Activated B cell treated with CpG ODN at 0.5 μM for 24 hours (primary cell): ENCODE measurements around the gene DBF4B. TPM values are rescaled to one million over a fixed set of nuclear protein-coding genes. Genes with fewer than 3 reads are reported as not detected.

Experiments
- ATAC-seq: fragments of 200-7000 bp; cut with Tn5 transposase; one replicate; pipeline ENCODE4 v1.10.0; 2021; ENCODE audit warnings: low read depth, mild to moderate bottlenecking, moderate library complexity
- CTCF ChIA-PET: fragments of 350-600 bp; sonication (Branson Sonifier 250); formaldehyde crosslinking; loops from one replicate; lab custom pipeline; 2021; ENCODE audit warnings: antibody characterized with exemption; lab: Charles Lee
- POLR2A ChIA-PET: fragments of 350-600 bp; sonication (Branson Sonifier 250); formaldehyde crosslinking; loops from one replicate; lab custom pipeline; 2021; ENCODE audit warnings: antibody characterized with exemption; lab: Charles Lee
- DNase-seq: peaks from one replicate; pipeline ENCODE4 v3.0.0; 2022
- H3K27ac Mint-ChIP-seq: one replicate; pipeline ENCODE4 v1.8.0; 2020; ENCODE audit warnings: mixed read lengths
- H3K27me3 Mint-ChIP-seq: one replicate; pipeline ENCODE4 v1.8.0; 2021; ENCODE audit warnings: mixed read lengths
- H3K36me3 Mint-ChIP-seq: one replicate; pipeline ENCODE4 v1.8.0; 2021; ENCODE audit warnings: low read depth, mixed read lengths
- H3K4me1 Mint-ChIP-seq: one replicate; pipeline ENCODE4 v1.8.0; 2021; ENCODE audit warnings: mixed read lengths
- H3K4me3 Mint-ChIP-seq: one replicate; pipeline ENCODE4 v1.8.0; 2020; ENCODE audit warnings: mild to moderate bottlenecking, mixed read lengths
- H3K9me3 Mint-ChIP-seq: one replicate; pipeline ENCODE4 v1.8.0; 2020; ENCODE audit warnings: mixed read lengths
- intact Hi-C: fragments of 100-400 bp; cut with micrococcal nuclease; formaldehyde crosslinking; loops from one replicate; pipeline ENCODE4 v1.15.1; 2024
- total RNA-seq: library from RNA; stranded (reverse); gene quantifications from 2 replicates; pipeline ENCODE4 v1.2.3, GENCODE V29; 2022
- TF ChIP-seq, protein P1 (sequence below): fragments of 200-600 bp; IDR thresholded peaks from one replicate; pipeline ENCODE4 v1.8.0; 2022; ENCODE audit warnings: antibody characterized with exemption, mild to moderate bottlenecking

Gene DBF4B
- total RNA-seq, 1 donor from 2014 or later = 13.8 TPM

DNA sequence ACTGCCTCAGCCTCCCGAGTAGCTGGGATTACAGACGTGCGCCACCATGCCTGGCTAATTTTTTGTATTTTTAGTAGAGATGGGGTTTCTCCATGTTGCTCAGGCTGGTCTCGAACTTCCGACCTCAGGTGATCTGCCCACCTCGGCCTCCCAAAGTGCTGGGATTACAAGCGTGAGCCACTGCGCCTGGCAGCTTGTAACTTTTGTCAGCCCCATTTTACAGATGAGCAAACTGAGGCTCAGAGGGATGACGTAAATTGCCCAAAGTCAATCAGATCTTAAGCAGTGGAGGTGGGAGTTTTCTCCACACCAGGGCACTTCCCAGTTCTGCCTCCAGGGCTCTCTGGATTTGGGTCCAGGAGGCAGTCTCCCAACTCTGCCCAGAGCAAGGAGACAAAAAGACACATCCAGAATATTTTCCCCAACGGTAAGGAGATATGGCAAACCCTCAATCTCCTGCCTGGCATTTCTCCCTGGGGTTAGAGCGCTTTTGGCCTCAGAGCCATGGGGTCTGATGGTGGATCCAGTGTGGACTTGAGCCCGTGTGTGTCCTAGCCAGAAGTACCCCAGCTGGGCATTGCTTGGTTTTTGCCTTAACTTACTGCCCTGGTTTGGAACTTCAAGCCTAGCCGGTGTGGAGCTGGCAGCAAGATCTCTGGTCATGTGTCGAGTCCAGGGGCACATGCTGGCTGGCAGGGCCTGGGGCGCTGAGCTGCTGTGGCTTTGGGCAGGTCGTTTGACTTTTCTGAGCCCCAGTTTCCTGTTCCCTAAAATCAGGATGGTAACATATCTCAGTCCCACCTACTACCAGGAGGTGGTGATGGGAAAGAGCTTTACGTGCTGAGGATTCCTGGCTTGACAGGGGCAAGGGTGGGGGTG is 53.7 kb downstream of the DBF4B start:
- TF ChIP-seq, protein P1, sequence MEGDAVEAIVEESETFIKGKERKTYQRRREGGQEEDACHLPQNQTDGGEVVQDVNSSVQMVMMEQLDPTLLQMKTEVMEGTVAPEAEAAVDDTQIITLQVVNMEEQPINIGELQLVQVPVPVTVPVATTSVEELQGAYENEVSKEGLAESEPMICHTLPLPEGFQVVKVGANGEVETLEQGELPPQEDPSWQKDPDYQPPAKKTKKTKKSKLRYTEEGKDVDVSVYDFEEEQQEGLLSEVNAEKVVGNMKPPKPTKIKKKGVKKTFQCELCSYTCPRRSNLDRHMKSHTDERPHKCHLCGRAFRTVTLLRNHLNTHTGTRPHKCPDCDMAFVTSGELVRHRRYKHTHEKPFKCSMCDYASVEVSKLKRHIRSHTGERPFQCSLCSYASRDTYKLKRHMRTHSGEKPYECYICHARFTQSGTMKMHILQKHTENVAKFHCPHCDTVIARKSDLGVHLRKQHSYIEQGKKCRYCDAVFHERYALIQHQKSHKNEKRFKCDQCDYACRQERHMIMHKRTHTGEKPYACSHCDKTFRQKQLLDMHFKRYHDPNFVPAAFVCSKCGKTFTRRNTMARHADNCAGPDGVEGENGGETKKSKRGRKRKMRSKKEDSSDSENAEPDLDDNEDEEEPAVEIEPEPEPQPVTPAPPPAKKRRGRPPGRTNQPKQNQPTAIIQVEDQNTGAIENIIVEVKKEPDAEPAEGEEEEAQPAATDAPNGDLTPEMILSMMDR = no peak
- peaks cover 3% of the 10 kb centered on the region for H3K4me1 Mint-ChIP-seq
- CTCF ChIA-PET = interaction anchor here (0.6 kb wide), 1 partner anchor 9 kb away, joined by 3 read pairs; no protein-coding TSS in a partner anchor
- peaks cover 22% of the 10 kb centered on the region for H3K27me3 Mint-ChIP-seq
- no peak overlapping the region for H3K4me3 Mint-ChIP-seq
- ATAC-seq (no peak), DNase-seq (no peak)
- no peaks in the 10 kb centered on the region for H3K9me3 Mint-ChIP-seq
- H3K36me3 Mint-ChIP-seq = no peaks in the 10 kb centered on the region
- intact Hi-C loops = no loop called here
- POLR2A ChIA-PET = no interaction called here
- H3K27ac Mint-ChIP-seq = no peak overlapping the region

- DNase-seq (no peak), ATAC-seq (no peak)
- POLR2A ChIA-PET = interaction anchor here (0.6 to 0.7 kb wide), 2 partner anchors 9 to 259 kb away, joined by 3 to 9 read pairs; no protein-coding TSS in a partner anchor
- H3K27me3 Mint-ChIP-seq = peaks cover 13% of the 10 kb centered on the region
- no peak overlapping the region for H3K4me3 Mint-ChIP-seq
- no peaks in the 10 kb centered on the region for H3K36me3 Mint-ChIP-seq
- TF ChIP-seq, protein P1 = no peak
- H3K9me3 Mint-ChIP-seq = no peaks in the 10 kb centered on the region
- CTCF ChIA-PET = interaction anchor here (0.6 kb wide), 1 partner anchor 8 kb away, joined by 3 read pairs; no protein-coding TSS in a partner anchor
- intact Hi-C loops = no loop called here
- peaks cover 1% of the 10 kb centered on the region for H3K4me1 Mint-ChIP-seq
- H3K27ac Mint-ChIP-seq = no peak overlapping the region
Measured at GRCh38 chr17:44763170-44763569, 54.7 kb downstream of the DBF4B start.

DNA sequence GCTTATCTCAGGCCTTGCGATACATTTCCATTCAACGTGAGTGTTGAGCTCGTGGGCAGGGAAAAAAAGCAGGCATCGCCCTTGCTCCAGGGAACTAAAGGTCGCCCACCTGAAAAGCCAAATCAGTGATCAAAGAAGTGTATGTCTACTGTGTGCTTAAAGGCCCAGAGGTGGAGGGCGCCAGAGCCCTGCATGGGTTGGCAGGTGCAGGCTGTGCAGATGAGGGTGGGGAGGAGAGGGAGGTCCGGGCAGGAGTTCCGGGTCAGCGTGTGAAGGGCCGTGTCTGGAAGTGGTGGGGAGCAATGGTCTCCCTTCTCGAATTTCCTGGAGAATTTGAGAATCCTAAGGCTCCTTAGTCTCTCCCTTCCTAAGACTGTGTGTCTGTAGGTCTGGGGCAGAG is 57.5 kb downstream of the DBF4B start:
- no peak for DNase-seq
- Mint-ChIP-seq H3K27me3 (peaks cover 8% of the 10 kb centered on the region), H3K9me3 (no peaks in the 10 kb centered on the region), H3K36me3 (no peaks in the 10 kb centered on the region), H3K27ac (no peak overlapping the region), H3K4me3 (no peak overlapping the region), H3K4me1 (no peaks in the 10 kb centered on the region)
- intact Hi-C loops = no loop called here
- TF ChIP-seq, protein P1 = no peak
- ChIA-PET POLR2A (no interaction called here), CTCF (no interaction called here)
- ATAC-seq = no peak

GRCh38 chr17:44766409-44767038 is 58.1 kb downstream of the DBF4B start:
- DNase-seq (no peak), ATAC-seq (no peak)
- Mint-ChIP-seq H3K4me3 (no peak overlapping the region), H3K36me3 (no peaks in the 10 kb centered on the region), H3K27ac (no peak overlapping the region), H3K4me1 (no peaks in the 10 kb centered on the region), H3K27me3 (peaks cover 3% of the 10 kb centered on the region), H3K9me3 (no peaks in the 10 kb centered on the region)
- intact Hi-C loops = no loop called here
- ChIA-PET CTCF (no interaction called here), POLR2A (interaction anchor here (0.7 kb wide), 1 partner anchor 382 kb away, joined by 4 read pairs; no protein-coding TSS in a partner anchor)
- TF ChIP-seq, protein P1 = no peak

GRCh38 chr17:44767493-44767892 is 59.0 kb downstream of the DBF4B start:
- POLR2A ChIA-PET = no interaction called here
- Mint-ChIP-seq H3K36me3 (no peaks in the 10 kb centered on the region), H3K4me3 (no peak overlapping the region), H3K9me3 (no peaks in the 10 kb centered on the region), H3K27me3 (peaks cover 3% of the 10 kb centered on the region), H3K4me1 (no peaks in the 10 kb centered on the region), H3K27ac (no peak overlapping the region)
- intact Hi-C loops = no loop called here
- TF ChIP-seq, protein P1 = no peak
- ATAC-seq (no peak), DNase-seq (no peak)
- CTCF ChIA-PET = no interaction called here
